SK-N-SH treated with all-trans-retinoic acid at 6 μM for 48 hours (cell line): ENCODE results near the gene LRRC55.

Source experiments
- ATAC-seq: fragments of 200-7000 bp; cut with Tn5 transposase; 3 replicates; pipeline ENCODE4 v1.9.1; 2020; ENCODE audit warnings: mild to moderate bottlenecking, moderate library complexity
- ARNTL ChIP-seq: fragments of 450-650 bp; formaldehyde crosslinking; IDR thresholded peaks from 2 replicates; pipeline ENCODE4 v1.5.0; 2020; ENCODE audit warnings: low read depth, mild to moderate bottlenecking, moderate library complexity, borderline replicate concordance
- BACH2 ChIP-seq: fragments of 250-450 bp; sonication (Bioruptor Pico); IDR thresholded peaks from 2 replicates; pipeline ENCODE4 v1.9.0; 2021; ENCODE audit warnings: mild to moderate bottlenecking, borderline replicate concordance
- CREB5 ChIP-seq: fragments of 250-450 bp; sonication (Bioruptor Pico); IDR thresholded peaks from 2 replicates; pipeline ENCODE4 v1.5.1; 2020; ENCODE audit warnings: low read depth, mild to moderate bottlenecking, moderate library complexity
- CSDC2 ChIP-seq: fragments of 250-450 bp; sonication (Bioruptor Pico); IDR thresholded peaks from 2 replicates; pipeline ENCODE4 v1.5.0; 2020; ENCODE audit warnings: mild to moderate bottlenecking, moderate library complexity
- ESRRG ChIP-seq: fragments of 250-450 bp; sonication (Bioruptor Pico); IDR thresholded peaks from 2 replicates; pipeline ENCODE4 v1.6.1; 2021; ENCODE audit warnings: mild to moderate bottlenecking
- GLIS3 ChIP-seq: fragments of 250-450 bp; sonication (Bioruptor Pico); IDR thresholded peaks from 2 replicates; pipeline ENCODE4 v1.5.0; 2020; ENCODE audit warnings: mild to moderate bottlenecking, moderate library complexity
- ISL1 ChIP-seq: fragments of 250-450 bp; sonication (Bioruptor Pico); IDR thresholded peaks from 2 replicates; pipeline ENCODE4 v2.1.2; 2022; ENCODE audit warnings: mild to moderate bottlenecking, moderate library complexity
- OSR1 ChIP-seq: fragments of 250-450 bp; sonication (Bioruptor Pico); IDR thresholded peaks from 2 replicates; pipeline ENCODE4 v1.8.0; 2022; ENCODE audit warnings: moderate library complexity, mild to moderate bottlenecking, inconsistent platforms
- PATZ1 ChIP-seq: fragments of 250-450 bp; sonication (Bioruptor Pico); IDR thresholded peaks from 2 replicates; pipeline ENCODE4 v1.8.0; 2020; ENCODE audit warnings: mild to moderate bottlenecking, moderate library complexity, borderline replicate concordance
- POU6F1 ChIP-seq: fragments of 250-450 bp; sonication (Bioruptor Pico); IDR thresholded peaks from 2 replicates; pipeline ENCODE4 v1.8.0; 2021; ENCODE audit warnings: low read depth, mild to moderate bottlenecking, moderate library complexity, borderline replicate concordance
- PPARA ChIP-seq: fragments of 250-450 bp; sonication (Bioruptor Pico); IDR thresholded peaks from 2 replicates; pipeline ENCODE4 v1.5.0; 2020; ENCODE audit warnings: mild to moderate bottlenecking, borderline replicate concordance
- RARB ChIP-seq: fragments of 250-450 bp; sonication (Bioruptor Pico); IDR thresholded peaks from 2 replicates; pipeline ENCODE4 v1.8.0; 2021; ENCODE audit warnings: mild to moderate bottlenecking, moderate library complexity
- SNAI2 ChIP-seq: fragments of 250-450 bp; sonication (Bioruptor Pico); IDR thresholded peaks from 2 replicates; pipeline ENCODE4 v1.5.0; 2020; ENCODE audit warnings: mild to moderate bottlenecking, moderate library complexity
- TCF4 ChIP-seq: fragments of 250-450 bp; sonication (Bioruptor Pico); IDR thresholded peaks from 2 replicates; pipeline ENCODE4 v1.8.0; 2021; ENCODE audit warnings: mild to moderate bottlenecking, moderate library complexity, borderline replicate concordance
- TOX ChIP-seq: fragments of 250-450 bp; sonication (Bioruptor Pico); IDR thresholded peaks from 2 replicates; pipeline ENCODE4 v1.8.0; 2021; ENCODE audit warnings: mild to moderate bottlenecking, moderate library complexity, borderline replicate concordance
- ZC3H10 ChIP-seq: fragments of 250-450 bp; sonication (Bioruptor Pico); IDR thresholded peaks from 2 replicates; pipeline ENCODE4 v1.5.1; 2021; ENCODE audit warnings: mild to moderate bottlenecking, moderate library complexity
- ZFP3 ChIP-seq: fragments of 250-450 bp; sonication (Bioruptor Pico); IDR thresholded peaks from 2 replicates; pipeline ENCODE4 v1.5.0; 2020; ENCODE audit warnings: mild to moderate bottlenecking, moderate library complexity
- ZFP30 ChIP-seq: fragments of 450-650 bp; formaldehyde crosslinking; IDR thresholded peaks from 2 replicates; pipeline ENCODE4 v1.5.0; 2022; ENCODE audit warnings: mild to moderate bottlenecking, moderate library complexity
- ZNF565 ChIP-seq: fragments of 450-650 bp; formaldehyde crosslinking; conservative IDR thresholded peaks from 2 replicates; pipeline ENCODE4 v1.5.0; 2020; ENCODE audit warnings: low read depth, mild to moderate bottlenecking, moderate library complexity
- ZNF70 ChIP-seq: fragments of 450-650 bp; formaldehyde crosslinking; IDR thresholded peaks from 2 replicates; pipeline ENCODE4 v1.5.0; 2020; ENCODE audit warnings: mild to moderate bottlenecking, moderate library complexity
- ZNF8 ChIP-seq: fragments of 450-650 bp; formaldehyde crosslinking; IDR thresholded peaks from 2 replicates; pipeline ENCODE4 v1.5.0; 2020; ENCODE audit warnings: mild to moderate bottlenecking, moderate library complexity
- TF ChIP-seq, protein P1 (sequence below): fragments of 250-450 bp; sonication (Bioruptor Pico); IDR thresholded peaks from 2 replicates; pipeline ENCODE4 v1.5.1; 2021; ENCODE audit warnings: mild to moderate bottlenecking, moderate library complexity
- TF ChIP-seq, protein P2 (sequence below): fragments of 250-450 bp; sonication (Bioruptor Pico); IDR thresholded peaks from 2 replicates; pipeline ENCODE4 v1.5.0; 2020; ENCODE audit warnings: mild to moderate bottlenecking, moderate library complexity

The LRRC55 gene

GRCh38 chr11:57172031-57172430, 9.7 kb upstream of the LRRC55 start:
- ATAC-seq: no peak
- TF ChIP-seq, protein P1, sequence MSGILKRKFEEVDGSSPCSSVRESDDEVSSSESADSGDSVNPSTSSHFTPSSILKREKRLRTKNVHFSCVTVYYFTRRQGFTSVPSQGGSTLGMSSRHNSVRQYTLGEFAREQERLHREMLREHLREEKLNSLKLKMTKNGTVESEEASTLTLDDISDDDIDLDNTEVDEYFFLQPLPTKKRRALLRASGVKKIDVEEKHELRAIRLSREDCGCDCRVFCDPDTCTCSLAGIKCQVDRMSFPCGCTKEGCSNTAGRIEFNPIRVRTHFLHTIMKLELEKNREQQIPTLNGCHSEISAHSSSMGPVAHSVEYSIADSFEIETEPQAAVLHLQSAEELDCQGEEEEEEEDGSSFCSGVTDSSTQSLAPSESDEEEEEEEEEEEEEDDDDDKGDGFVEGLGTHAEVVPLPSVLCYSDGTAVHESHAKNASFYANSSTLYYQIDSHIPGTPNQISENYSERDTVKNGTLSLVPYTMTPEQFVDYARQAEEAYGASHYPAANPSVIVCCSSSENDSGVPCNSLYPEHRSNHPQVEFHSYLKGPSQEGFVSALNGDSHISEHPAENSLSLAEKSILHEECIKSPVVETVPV: no peak
- no peak for TF ChIP-seq TOX (CRISPR knock-in tag)

DNA sequence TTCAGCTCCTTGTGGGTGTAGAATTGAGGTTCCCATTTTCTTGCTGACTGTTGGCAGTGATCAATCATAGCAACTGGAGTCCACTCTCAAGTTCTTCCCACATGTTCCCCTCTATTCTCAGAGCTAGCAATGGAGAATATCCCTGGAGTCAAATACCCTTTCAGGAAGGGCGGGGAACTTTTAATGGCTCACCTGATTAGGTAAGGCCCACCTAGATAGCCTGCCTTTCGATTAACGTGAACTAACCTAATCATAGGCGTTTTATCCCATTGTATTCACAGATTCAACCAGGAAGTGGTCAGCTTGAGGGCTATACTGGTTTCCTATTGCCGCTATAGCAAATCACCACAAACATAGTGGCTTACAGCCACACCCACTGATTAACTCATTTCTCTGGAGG, 7.1 kb upstream of the LRRC55 start:
- TF ChIP-seq GLIS3 (CRISPR knock-in tag) (no peak), TOX (CRISPR knock-in tag) (no peak), ZNF8 (CRISPR knock-in tag) (no peak), ZFP30 (CRISPR knock-in tag) (no peak), OSR1 (CRISPR knock-in tag) (no peak), ZFP3 (CRISPR knock-in tag) (no peak), CSDC2 (CRISPR knock-in tag) (no peak), SNAI2 (no peak), ZNF565 (CRISPR knock-in tag) (no peak), ZNF70 (CRISPR knock-in tag) (no peak), PPARA (CRISPR knock-in tag) (no peak), ISL1 (CRISPR knock-in tag) (no peak), TCF4 (CRISPR knock-in tag) (no peak), ARNTL (no peak), ESRRG (CRISPR knock-in tag) (no peak), ZC3H10 (CRISPR knock-in tag) (no peak), PATZ1 (CRISPR knock-in tag) (no peak), RARB (CRISPR knock-in tag) (no peak)
- TF ChIP-seq, protein P1: no peak
- TF ChIP-seq, protein P2, sequence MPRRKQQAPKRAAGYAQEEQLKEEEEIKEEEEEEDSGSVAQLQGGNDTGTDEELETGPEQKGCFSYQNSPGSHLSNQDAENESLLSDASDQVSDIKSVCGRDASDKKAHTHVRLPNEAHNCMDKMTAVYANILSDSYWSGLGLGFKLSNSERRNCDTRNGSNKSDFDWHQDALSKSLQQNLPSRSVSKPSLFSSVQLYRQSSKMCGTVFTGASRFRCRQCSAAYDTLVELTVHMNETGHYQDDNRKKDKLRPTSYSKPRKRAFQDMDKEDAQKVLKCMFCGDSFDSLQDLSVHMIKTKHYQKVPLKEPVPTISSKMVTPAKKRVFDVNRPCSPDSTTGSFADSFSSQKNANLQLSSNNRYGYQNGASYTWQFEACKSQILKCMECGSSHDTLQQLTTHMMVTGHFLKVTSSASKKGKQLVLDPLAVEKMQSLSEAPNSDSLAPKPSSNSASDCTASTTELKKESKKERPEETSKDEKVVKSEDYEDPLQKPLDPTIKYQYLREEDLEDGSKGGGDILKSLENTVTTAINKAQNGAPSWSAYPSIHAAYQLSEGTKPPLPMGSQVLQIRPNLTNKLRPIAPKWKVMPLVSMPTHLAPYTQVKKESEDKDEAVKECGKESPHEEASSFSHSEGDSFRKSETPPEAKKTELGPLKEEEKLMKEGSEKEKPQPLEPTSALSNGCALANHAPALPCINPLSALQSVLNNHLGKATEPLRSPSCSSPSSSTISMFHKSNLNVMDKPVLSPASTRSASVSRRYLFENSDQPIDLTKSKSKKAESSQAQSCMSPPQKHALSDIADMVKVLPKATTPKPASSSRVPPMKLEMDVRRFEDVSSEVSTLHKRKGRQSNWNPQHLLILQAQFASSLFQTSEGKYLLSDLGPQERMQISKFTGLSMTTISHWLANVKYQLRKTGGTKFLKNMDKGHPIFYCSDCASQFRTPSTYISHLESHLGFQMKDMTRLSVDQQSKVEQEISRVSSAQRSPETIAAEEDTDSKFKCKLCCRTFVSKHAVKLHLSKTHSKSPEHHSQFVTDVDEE: no peak

DNA sequence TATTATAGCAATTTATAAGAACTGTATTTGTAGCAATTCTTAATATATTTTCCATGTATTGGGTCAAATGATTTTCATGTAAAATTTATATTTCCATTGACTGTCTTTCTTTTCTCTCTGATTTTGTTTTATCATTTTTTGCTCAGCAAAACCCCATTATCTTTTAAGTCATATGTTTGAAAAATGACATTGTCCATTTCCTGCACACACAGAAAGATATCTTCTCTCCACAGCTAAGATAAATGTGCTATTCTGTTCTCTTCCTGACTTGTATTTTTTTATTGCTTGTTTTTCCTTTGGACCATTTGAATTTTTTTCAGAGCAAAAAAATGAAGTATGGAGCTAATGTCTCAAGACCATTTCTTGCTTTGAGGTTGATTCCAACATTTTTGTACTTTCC, 6.3 kb upstream of the LRRC55 start:
- ATAC-seq: no peak

More for the DNA sequence above, 7.1 kb upstream of the LRRC55 start:
- ATAC-seq: no peak

More for the DNA sequence above, 6.3 kb upstream of the LRRC55 start:
- TF ChIP-seq ESRRG (CRISPR knock-in tag): no peak
- TF ChIP-seq CSDC2 (CRISPR knock-in tag): no peak
- no peak for TF ChIP-seq ARNTL
- no peak for TF ChIP-seq ZFP3 (CRISPR knock-in tag)
- TF ChIP-seq PPARA (CRISPR knock-in tag): no peak
- TF ChIP-seq ZC3H10 (CRISPR knock-in tag): no peak
- no peak for TF ChIP-seq TCF4 (CRISPR knock-in tag)
- TF ChIP-seq POU6F1 (CRISPR knock-in tag): no peak
- TF ChIP-seq, protein P1: no peak
- no peak for TF ChIP-seq ZNF8 (CRISPR knock-in tag)
- TF ChIP-seq SNAI2: no peak
- TF ChIP-seq BACH2 (CRISPR knock-in tag): no peak
- no peak for TF ChIP-seq CREB5 (CRISPR knock-in tag)
- no peak for TF ChIP-seq RARB (CRISPR knock-in tag)
- no peak for TF ChIP-seq TOX (CRISPR knock-in tag)
- no peak for TF ChIP-seq ZNF565 (CRISPR knock-in tag)
- no peak for TF ChIP-seq GLIS3 (CRISPR knock-in tag)
- no peak for TF ChIP-seq OSR1 (CRISPR knock-in tag)
